Osteocyte (in vitro differentiated cells): ENCODE results near the gene PRMT2. TPM values are rescaled to one million over a fixed set of nuclear protein-coding genes. Genes with fewer than 3 reads are reported as not detected.

Experiments used
- DNase-seq: peaks from one replicate; pipeline ENCODE4 v3.0.0; 2021; ENCODE audit warnings: mixed read lengths; ENCODE audit not compliant: unreplicated experiment; ENCODE audit errors: extremely low spot score
- H3K27ac Mint-ChIP-seq: one replicate; pipeline ENCODE4 v1.8.0; 2021; ENCODE audit warnings: mild to moderate bottlenecking, mixed read lengths; ENCODE audit not compliant: unreplicated experiment
- H3K27me3 Mint-ChIP-seq: one replicate; pipeline ENCODE4 v1.8.0; 2021; ENCODE audit warnings: mixed read lengths; ENCODE audit not compliant: unreplicated experiment
- H3K36me3 Mint-ChIP-seq: one replicate; pipeline ENCODE4 v1.8.0; 2021; ENCODE audit warnings: mixed read lengths; ENCODE audit not compliant: unreplicated experiment
- H3K4me1 Mint-ChIP-seq: one replicate; pipeline ENCODE4 v1.8.0; 2021; ENCODE audit warnings: mixed read lengths; ENCODE audit not compliant: unreplicated experiment
- H3K4me3 Mint-ChIP-seq: one replicate; pipeline ENCODE4 v1.8.0; 2021; ENCODE audit warnings: mild to moderate bottlenecking, moderate library complexity, mixed read lengths; ENCODE audit not compliant: unreplicated experiment
- H3K9me3 Mint-ChIP-seq: one replicate; pipeline ENCODE4 v1.8.0; 2021; ENCODE audit warnings: mixed read lengths; ENCODE audit not compliant: unreplicated experiment
- long read RNA-seq: library from polyadenylated mRNA; unstranded; transcript quantifications from one replicate; pipeline ENCODE4 v2.0.0, GENCODE V29; 2021
- total RNA-seq: library from RNA; stranded (reverse); gene quantifications from 2 replicates; pipeline ENCODE4 v1.2.1, GENCODE V29; 2021
- TF ChIP-seq, protein P1 (sequence below): fragments of 200-600 bp; sonication (generic); IDR thresholded peaks from 2 replicates; pipeline ENCODE4 v1.5.0; 2021; ENCODE audit warnings: antibody characterized with exemption, mild to moderate bottlenecking, moderate library complexity

Gene PRMT2
- total RNA-seq: 111 and 115 TPM in 2 replicates
- long read RNA-seq, transcript PRMT2-206 (11 exons, 2,131 nt): minor isoform, 67 of 652 reads
- long read RNA-seq, transcript PRMT2-203 (12 exons, 2,688 nt): major isoform, 220 of 652 reads
- long read RNA-seq, partial matches to known transcripts: 239 of 652 reads
- long read RNA-seq, other reads (novel, unspliced or antisense): 111 of 652 reads

DNA sequence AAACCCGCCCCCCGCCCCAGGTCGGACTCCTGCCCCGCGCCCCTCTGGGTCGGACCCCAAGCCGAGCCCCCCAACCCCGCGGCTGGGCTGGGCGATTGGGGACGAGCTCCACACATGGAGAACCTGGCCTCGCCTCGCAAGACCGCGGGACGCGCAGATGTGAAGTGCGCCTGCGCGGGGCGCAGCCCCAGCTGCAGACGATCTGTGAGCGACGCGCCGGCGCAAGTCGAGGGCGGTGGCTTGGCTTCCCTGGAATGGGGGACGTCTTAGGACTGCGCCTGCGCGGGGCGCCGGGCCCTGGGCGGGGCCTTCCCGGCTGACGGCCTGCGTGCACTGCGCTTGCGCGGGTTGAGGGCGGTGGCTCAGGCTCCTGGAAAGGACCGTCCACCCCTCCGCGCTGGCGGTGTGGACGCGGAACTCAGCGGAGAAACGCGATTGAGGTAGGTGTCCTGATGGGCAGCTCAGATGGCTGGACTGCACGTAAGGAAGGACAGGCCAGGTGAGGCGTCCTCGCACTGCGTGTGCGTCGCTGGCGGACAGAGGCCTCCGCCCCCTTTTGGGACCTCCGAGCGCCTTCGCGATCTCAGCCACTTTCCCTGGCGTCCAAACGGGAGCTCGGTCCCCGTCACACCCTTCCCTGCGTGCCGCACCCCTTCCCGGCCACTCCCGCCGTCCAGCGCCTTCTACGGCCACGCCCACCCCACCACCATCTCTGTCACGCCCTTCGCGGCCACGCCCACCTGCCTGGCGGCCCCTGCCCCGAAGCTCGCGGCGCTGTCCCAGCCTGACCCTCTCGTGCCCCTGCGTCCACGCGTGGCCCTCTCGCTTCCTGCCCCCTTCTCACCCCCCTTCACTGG is at the start of gene PRMT2:
TSS of gene PRMT2 (plus strand) at position 351 of the 857 bp plus-strand sequence. CDS start 1,278 bp downstream, outside the sequence.
- H3K4me3 Mint-ChIP-seq: peak within 1 kb of the TSS; percentile 86
- TF ChIP-seq, protein P1, sequence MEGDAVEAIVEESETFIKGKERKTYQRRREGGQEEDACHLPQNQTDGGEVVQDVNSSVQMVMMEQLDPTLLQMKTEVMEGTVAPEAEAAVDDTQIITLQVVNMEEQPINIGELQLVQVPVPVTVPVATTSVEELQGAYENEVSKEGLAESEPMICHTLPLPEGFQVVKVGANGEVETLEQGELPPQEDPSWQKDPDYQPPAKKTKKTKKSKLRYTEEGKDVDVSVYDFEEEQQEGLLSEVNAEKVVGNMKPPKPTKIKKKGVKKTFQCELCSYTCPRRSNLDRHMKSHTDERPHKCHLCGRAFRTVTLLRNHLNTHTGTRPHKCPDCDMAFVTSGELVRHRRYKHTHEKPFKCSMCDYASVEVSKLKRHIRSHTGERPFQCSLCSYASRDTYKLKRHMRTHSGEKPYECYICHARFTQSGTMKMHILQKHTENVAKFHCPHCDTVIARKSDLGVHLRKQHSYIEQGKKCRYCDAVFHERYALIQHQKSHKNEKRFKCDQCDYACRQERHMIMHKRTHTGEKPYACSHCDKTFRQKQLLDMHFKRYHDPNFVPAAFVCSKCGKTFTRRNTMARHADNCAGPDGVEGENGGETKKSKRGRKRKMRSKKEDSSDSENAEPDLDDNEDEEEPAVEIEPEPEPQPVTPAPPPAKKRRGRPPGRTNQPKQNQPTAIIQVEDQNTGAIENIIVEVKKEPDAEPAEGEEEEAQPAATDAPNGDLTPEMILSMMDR: no peak
- peak; percentile 100 for DNase-seq
- H3K9me3 Mint-ChIP-seq: no peaks in the 10 kb centered on the region
- H3K27me3 Mint-ChIP-seq: peaks cover 4% of the 10 kb centered on the region
- H3K36me3 Mint-ChIP-seq: peaks cover 8% of the 10 kb centered on the region
- H3K27ac Mint-ChIP-seq: peak within 1 kb of the TSS; percentile 99
- H3K4me1 Mint-ChIP-seq: peaks cover 51% of the 10 kb centered on the region

DNA sequence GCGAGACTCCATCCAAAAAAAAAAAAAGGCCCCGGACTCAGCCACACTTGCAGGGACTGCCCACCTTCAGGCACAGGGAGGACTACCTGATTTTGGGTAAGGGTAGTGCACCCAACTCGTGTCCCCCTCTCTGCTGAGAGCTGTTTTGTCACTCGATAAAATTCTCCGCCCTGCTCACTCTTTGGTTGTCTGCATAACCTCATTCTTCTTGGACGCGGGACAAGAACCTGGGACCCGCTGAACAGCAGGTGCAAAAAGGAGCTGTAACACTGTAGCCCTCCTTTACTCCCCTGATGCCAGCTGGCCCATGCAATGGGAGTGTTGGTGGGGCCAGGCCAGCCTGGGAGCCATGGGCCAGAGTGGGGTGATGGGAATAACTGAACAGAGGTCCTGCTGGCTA is 41.2 kb upstream of the PRMT2 start:
- TF ChIP-seq, protein P1: no peak
- DNase-seq: no peak
- no peak overlapping the region for H3K4me3 Mint-ChIP-seq
- H3K27ac Mint-ChIP-seq: no peak overlapping the region
- H3K9me3 Mint-ChIP-seq: peaks cover 36% of the 10 kb centered on the region
- H3K36me3 Mint-ChIP-seq: peaks cover 5% of the 10 kb centered on the region
- peaks cover 3% of the 10 kb centered on the region for H3K4me1 Mint-ChIP-seq
- H3K27me3 Mint-ChIP-seq: no peaks in the 10 kb centered on the region

DNA sequence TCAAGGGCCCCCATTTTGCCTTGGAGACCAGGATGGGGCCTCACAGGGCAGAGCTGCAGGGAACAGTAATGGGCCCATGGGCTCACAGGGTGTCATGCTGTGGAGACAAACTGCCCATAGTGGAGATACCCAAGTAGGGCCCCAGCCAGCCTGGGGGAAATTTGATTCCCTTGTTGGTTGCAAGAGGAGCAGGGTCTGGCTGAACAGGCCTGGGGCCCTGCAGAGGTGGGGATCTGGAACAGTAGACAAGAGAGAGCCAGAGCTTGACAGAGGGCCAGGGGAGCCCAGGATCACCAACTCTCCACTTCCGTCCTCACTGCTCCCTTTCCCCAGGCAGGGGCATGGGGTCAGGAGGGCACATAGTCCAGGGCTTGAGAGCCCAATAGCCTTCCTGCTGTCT is 39.3 kb upstream of the PRMT2 start:
- H3K36me3 Mint-ChIP-seq: no peaks in the 10 kb centered on the region
- no peak for DNase-seq
- H3K27ac Mint-ChIP-seq: no peak overlapping the region

DNA sequence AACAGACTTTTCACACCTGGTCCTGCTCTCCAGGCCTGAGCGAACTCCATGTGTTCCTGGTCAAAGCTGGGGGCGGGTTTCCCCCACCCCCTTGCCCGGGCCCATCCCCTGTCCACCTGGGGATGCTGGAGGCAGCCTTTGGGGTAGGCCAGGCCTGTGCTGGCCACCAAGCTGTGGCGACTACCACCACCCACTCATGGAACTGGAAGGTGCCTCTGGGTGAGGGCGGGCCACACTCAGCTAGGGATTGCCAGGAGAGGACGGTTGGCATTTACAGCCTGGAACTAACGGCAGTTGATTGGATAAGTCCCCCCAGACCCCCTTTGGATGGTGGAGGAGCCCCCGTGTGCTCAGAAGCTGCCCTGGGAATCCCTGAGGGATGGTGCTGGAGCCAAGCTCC is 38.4 kb upstream of the PRMT2 start:
- Mint-ChIP-seq H3K27me3 (no peaks in the 10 kb centered on the region), H3K4me3 (no peak overlapping the region), H3K27ac (no peak overlapping the region), H3K36me3 (no peaks in the 10 kb centered on the region), H3K4me1 (peaks cover 10% of the 10 kb centered on the region), H3K9me3 (peaks cover 11% of the 10 kb centered on the region)
- DNase-seq: no peak
- TF ChIP-seq, protein P1: no peak

More for the DNA sequence above, 39.3 kb upstream of the PRMT2 start:
- TF ChIP-seq, protein P1: no peak
- no peak overlapping the region for H3K4me3 Mint-ChIP-seq
- H3K9me3 Mint-ChIP-seq: peaks cover 18% of the 10 kb centered on the region
- H3K27me3 Mint-ChIP-seq: no peaks in the 10 kb centered on the region
- H3K4me1 Mint-ChIP-seq: peaks cover 10% of the 10 kb centered on the region

DNA sequence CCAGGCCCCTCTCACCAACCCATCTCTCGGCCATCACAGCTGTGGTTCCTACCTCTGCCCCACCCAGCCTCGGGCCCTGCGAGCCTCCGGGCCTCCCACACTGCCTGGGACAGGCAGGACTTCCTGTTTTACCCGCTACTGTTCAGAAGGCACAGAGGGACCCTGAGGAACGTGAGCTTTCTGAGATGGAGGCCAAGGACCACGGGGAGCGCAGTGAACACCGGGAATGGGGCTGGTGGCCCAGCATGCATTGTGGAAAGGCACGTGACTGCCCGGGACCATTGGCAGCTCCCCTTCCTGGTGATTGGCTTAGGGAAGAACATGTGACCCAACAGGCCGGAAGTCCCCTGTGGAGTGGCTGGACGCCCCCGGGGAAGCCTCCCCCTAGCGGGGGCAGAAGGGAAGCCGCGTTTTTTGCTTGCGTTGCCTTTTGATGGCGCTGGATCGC is 37.6 kb upstream of the PRMT2 start:
- Mint-ChIP-seq H3K36me3 (no peaks in the 10 kb centered on the region), H3K4me1 (peaks cover 13% of the 10 kb centered on the region), H3K27ac (no peak overlapping the region), H3K9me3 (peaks cover 9% of the 10 kb centered on the region), H3K4me3 (no peak overlapping the region), H3K27me3 (no peaks in the 10 kb centered on the region)
- TF ChIP-seq, protein P1: no peak
- DNase-seq: no peak
